MM.1S (cell line): ENCODE data around the gene MLC1.

Experiments used
- DNase-seq: peaks from one replicate; pipeline ENCODE4 v3.0.0-alpha.2; 2015
- H2AFZ ChIP-seq: fragments of 300-600 bp; sonication (generic); 2 replicates; pipeline ENCODE4 v1.6.0; 2016; ENCODE audit warnings: antibody characterized with exemption, low read length
- H3F3A ChIP-seq: fragments of 300-600 bp; sonication (generic); 2 replicates; pipeline ENCODE4 v1.6.1; 2016; ENCODE audit warnings: mild to moderate bottlenecking, antibody characterized with exemption, low read length, moderate library complexity, mixed read lengths; ENCODE audit not compliant: insufficient read depth
- H3K27ac ChIP-seq: fragments of 300-600 bp; sonication (generic); 2 replicates; pipeline ENCODE4 v1.5.1; 2016; ENCODE audit warnings: mild to moderate bottlenecking, low read length
- H3K27me3 ChIP-seq: fragments of 300-600 bp; sonication (generic); replicated peaks from 2 replicates; pipeline ENCODE4 v1.6.0; 2016; ENCODE audit warnings: low read length; ENCODE audit not compliant: insufficient read depth
- H3K36me3 ChIP-seq: fragments of 300-600 bp; sonication (generic); replicated peaks from 2 replicates; pipeline ENCODE4 v1.6.1; 2016; ENCODE audit warnings: mild to moderate bottlenecking, low read length, mixed read lengths; ENCODE audit not compliant: insufficient read depth
- H3K4me1 ChIP-seq: fragments of 300-600 bp; sonication (generic); 2 replicates; pipeline ENCODE4 v1.6.1; 2016; ENCODE audit warnings: low read length, mixed read lengths
- H3K4me2 ChIP-seq: fragments of 300-600 bp; sonication (generic); 2 replicates; pipeline ENCODE4 v1.6.0; 2016; ENCODE audit warnings: low read depth, low read length
- H3K4me3 ChIP-seq: fragments of 300-600 bp; sonication (generic); 2 replicates; pipeline ENCODE4 v1.5.1; 2016; ENCODE audit warnings: low read length, mixed read lengths
- H3K79me2 ChIP-seq: fragments of 300-600 bp; sonication (generic); 2 replicates; pipeline ENCODE4 v1.6.1; 2016; ENCODE audit warnings: mixed run types, low read length, mixed read lengths
- H3K9ac ChIP-seq: fragments of 300-600 bp; sonication (generic); 2 replicates; pipeline ENCODE4 v1.6.1; 2016; ENCODE audit warnings: low read length, mixed read lengths
- H3K9me2 ChIP-seq: fragments of 300-600 bp; sonication (generic); replicated peaks from 2 replicates; pipeline ENCODE4 v1.6.1; 2016; ENCODE audit warnings: mild to moderate bottlenecking, low read length, mixed read lengths; ENCODE audit not compliant: insufficient read depth
- H3K9me3 ChIP-seq: fragments of 300-600 bp; sonication (generic); replicated peaks from 2 replicates; pipeline ENCODE4 v1.6.1; 2016; ENCODE audit warnings: mild to moderate bottlenecking, low read length, mixed read lengths; ENCODE audit not compliant: insufficient read depth
- H4K20me1 ChIP-seq: fragments of 300-600 bp; sonication (generic); 2 replicates; pipeline ENCODE4 v1.6.1; 2016; ENCODE audit warnings: mild to moderate bottlenecking, low read length, moderate library complexity, mixed read lengths; ENCODE audit not compliant: insufficient read depth
- EZH2 ChIP-seq: fragments of 300-600 bp; sonication (generic); optimal IDR thresholded peaks from 2 replicates; pipeline ENCODE3; 2017; ENCODE audit warnings: low read depth, mild to moderate bottlenecking, antibody characterized with exemption, low read length, mixed read lengths
- EZH2phosphoT487 ChIP-seq: fragments of 300-600 bp; sonication (generic); IDR thresholded peaks from 2 replicates; pipeline ENCODE4 v1.6.1; 2018; ENCODE audit warnings: antibody characterized with exemption, low read length
- TF ChIP-seq, protein P1 (sequence below): fragments of 300-600 bp; sonication (generic); IDR thresholded peaks from 2 replicates; pipeline ENCODE4 v1.5.1; 2016; ENCODE audit warnings: antibody characterized with exemption, low read length, mixed read lengths

The MLC1 gene

GRCh38 chr22:50061141-50061823 is 23.9 kb downstream of the MLC1 start:
- Histone ChIP-seq H3K4me3 (no peak overlapping the region), H2AFZ (no peak overlapping the region), H3K36me3 (no peaks in the 10 kb centered on the region), H3K4me1 (peaks cover 7% of the 10 kb centered on the region; the same call in 1 of the 2 replicates), H3K9me2 (no peaks in the 10 kb centered on the region), H3K79me2 (no peaks in the 10 kb centered on the region), H3K27me3 (peaks cover 69% of the 10 kb centered on the region), H3F3A (no peaks in the 10 kb centered on the region), H3K9ac (no peak overlapping the region), H3K9me3 (no peaks in the 10 kb centered on the region), H3K27ac (no peak overlapping the region), H3K4me2 (no peak overlapping the region), H4K20me1 (no peaks in the 10 kb centered on the region)
- TF ChIP-seq EZH2 = no peak
- no peak for TF ChIP-seq EZH2phosphoT487
- TF ChIP-seq, protein P1, sequence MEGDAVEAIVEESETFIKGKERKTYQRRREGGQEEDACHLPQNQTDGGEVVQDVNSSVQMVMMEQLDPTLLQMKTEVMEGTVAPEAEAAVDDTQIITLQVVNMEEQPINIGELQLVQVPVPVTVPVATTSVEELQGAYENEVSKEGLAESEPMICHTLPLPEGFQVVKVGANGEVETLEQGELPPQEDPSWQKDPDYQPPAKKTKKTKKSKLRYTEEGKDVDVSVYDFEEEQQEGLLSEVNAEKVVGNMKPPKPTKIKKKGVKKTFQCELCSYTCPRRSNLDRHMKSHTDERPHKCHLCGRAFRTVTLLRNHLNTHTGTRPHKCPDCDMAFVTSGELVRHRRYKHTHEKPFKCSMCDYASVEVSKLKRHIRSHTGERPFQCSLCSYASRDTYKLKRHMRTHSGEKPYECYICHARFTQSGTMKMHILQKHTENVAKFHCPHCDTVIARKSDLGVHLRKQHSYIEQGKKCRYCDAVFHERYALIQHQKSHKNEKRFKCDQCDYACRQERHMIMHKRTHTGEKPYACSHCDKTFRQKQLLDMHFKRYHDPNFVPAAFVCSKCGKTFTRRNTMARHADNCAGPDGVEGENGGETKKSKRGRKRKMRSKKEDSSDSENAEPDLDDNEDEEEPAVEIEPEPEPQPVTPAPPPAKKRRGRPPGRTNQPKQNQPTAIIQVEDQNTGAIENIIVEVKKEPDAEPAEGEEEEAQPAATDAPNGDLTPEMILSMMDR = no peak
- no peak for DNase-seq

DNA sequence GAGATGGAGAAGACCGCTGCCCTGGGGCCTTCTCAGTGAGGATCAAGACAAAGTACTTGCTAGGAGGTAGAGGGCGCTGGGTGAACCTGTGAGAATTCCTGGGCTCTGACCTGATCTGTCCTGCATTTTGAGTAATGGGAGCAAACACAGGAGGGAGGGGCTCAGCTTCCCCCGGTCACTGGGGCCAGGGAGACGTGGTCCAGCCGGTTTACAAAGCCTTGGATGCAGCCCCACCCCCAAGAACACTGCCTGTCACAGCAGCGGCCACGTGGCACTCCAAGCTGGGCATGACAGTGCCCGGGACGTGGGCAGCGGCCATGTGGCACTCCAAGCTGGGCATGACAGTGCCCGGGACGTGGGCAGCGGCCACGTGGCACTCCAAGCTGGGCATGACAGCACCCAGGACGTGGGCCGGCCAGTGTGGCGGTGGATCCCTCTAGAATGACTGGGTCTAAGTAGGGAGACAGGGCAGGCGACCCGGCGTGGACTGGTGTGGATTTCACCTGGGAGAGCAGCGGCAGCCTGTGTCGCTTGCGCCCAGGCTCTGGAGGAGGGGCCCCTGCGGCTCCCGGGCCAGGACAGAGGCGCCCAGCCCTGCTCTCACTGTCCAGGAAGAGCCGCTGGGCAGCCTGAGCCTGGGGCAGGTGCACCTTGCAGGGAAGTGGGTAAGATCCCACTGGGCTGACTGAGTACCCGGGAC is 24.6 kb downstream of the MLC1 start:
- H3K4me3 ChIP-seq = no peak overlapping the region
- no peaks in the 10 kb centered on the region for H3K36me3 ChIP-seq
- H3K27ac ChIP-seq = no peak overlapping the region
- TF ChIP-seq EZH2phosphoT487 = no peak
- no peak for TF ChIP-seq EZH2
- TF ChIP-seq, protein P1 = no peak
- no peaks in the 10 kb centered on the region for H3F3A ChIP-seq
- H2AFZ ChIP-seq = no peak overlapping the region
- H3K4me2 ChIP-seq = no peak overlapping the region
- H3K4me1 ChIP-seq = peaks cover 7% of the 10 kb centered on the region; the same call in 1 of the 2 replicates
- H3K27me3 ChIP-seq = peaks cover 63% of the 10 kb centered on the region
- no peaks in the 10 kb centered on the region for H3K9me3 ChIP-seq
- H3K9me2 ChIP-seq = no peaks in the 10 kb centered on the region
- H3K79me2 ChIP-seq = no peaks in the 10 kb centered on the region
- no peak overlapping the region for H3K9ac ChIP-seq
- H4K20me1 ChIP-seq = no peaks in the 10 kb centered on the region
- DNase-seq = no peak

- Histone ChIP-seq H3K9me2 (no peaks in the 10 kb centered on the region), H3F3A (no peaks in the 10 kb centered on the region), H3K27me3 (peaks cover 56% of the 10 kb centered on the region), H3K4me2 (peak overlapping the region; percentile 63), H3K4me1 (peaks cover 7% of the 10 kb centered on the region; the same call in 1 of the 2 replicates), H3K27ac (no peak overlapping the region), H2AFZ (peak overlapping the region; percentile 58; the same call in 1 of the 2 replicates), H3K9me3 (no peaks in the 10 kb centered on the region), H4K20me1 (no peaks in the 10 kb centered on the region), H3K79me2 (no peaks in the 10 kb centered on the region), H3K4me3 (no peak overlapping the region), H3K36me3 (no peaks in the 10 kb centered on the region), H3K9ac (no peak overlapping the region)
- no peak for TF ChIP-seq EZH2phosphoT487
- TF ChIP-seq, protein P1 = no peak
- no peak for DNase-seq
Measured at GRCh38 chr22:50059881-50060262, 25.4 kb downstream of the MLC1 start.
